Measurements from ENCODE around the gene TPPP.

DNA sequence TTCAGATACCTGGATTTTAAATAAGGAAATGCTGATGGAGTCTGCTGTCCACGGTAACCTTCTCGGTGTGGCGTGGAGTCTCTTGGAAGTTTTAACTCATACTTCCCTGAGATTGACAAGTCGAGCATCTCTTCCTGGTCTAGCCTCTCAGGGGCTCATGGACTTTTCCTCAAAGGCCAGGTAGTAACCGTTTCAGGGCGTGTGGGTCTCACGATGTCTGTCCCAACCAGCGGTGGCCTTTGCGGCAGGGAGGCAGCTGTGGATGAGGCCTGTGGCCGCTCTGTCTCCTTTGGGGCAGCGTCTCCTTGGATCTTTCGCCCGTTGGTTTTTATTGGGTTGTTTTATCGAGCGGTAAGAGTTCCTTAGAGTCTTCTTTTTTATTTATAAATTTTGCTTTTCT, 48.2 kb downstream of the TPPP start:
- TF ChIP-seq, protein P1, sequence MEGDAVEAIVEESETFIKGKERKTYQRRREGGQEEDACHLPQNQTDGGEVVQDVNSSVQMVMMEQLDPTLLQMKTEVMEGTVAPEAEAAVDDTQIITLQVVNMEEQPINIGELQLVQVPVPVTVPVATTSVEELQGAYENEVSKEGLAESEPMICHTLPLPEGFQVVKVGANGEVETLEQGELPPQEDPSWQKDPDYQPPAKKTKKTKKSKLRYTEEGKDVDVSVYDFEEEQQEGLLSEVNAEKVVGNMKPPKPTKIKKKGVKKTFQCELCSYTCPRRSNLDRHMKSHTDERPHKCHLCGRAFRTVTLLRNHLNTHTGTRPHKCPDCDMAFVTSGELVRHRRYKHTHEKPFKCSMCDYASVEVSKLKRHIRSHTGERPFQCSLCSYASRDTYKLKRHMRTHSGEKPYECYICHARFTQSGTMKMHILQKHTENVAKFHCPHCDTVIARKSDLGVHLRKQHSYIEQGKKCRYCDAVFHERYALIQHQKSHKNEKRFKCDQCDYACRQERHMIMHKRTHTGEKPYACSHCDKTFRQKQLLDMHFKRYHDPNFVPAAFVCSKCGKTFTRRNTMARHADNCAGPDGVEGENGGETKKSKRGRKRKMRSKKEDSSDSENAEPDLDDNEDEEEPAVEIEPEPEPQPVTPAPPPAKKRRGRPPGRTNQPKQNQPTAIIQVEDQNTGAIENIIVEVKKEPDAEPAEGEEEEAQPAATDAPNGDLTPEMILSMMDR (IDR thresholded peaks at IDR 0.05; ENCODE audit: insufficient read depth, low read length, poor library complexity, severe bottlenecking) = no peak
- TF ChIP-seq EZH2phosphoT487 (conservative IDR thresholded peaks at IDR 0.05; ENCODE audit: low read length) = no peak
